Type B pancreatic cell (in vitro differentiated cells): ENCODE measurements around the gene MFSD2B. TPM values are rescaled to one million over a fixed set of nuclear protein-coding genes. Genes with fewer than 3 reads are reported as not detected.

Experiments
- DNase-seq: peaks from one replicate; pipeline ENCODE4 v3.0.0; 2021; ENCODE audit warnings: mixed read lengths; ENCODE audit not compliant: unreplicated experiment; ENCODE audit errors: extremely low spot score
- H3K27ac Mint-ChIP-seq: 2 replicates; pipeline ENCODE4 v1.8.0; 2021; ENCODE audit warnings: mild to moderate bottlenecking, mixed read lengths
- H3K27me3 Mint-ChIP-seq: 2 replicates; pipeline ENCODE4 v1.8.0; 2021; ENCODE audit warnings: mixed read lengths
- H3K36me3 Mint-ChIP-seq: 2 replicates; pipeline ENCODE4 v1.8.0; 2021; ENCODE audit warnings: mixed read lengths
- H3K4me1 Mint-ChIP-seq: one replicate; pipeline ENCODE4 v1.8.0; 2021; ENCODE audit warnings: mixed read lengths; ENCODE audit not compliant: unreplicated experiment
- H3K4me3 Mint-ChIP-seq: 2 replicates; pipeline ENCODE4 v1.8.0; 2021; ENCODE audit warnings: mild to moderate bottlenecking, mixed read lengths
- H3K9me3 Mint-ChIP-seq: 2 replicates; pipeline ENCODE4 v1.8.0; 2021; ENCODE audit warnings: mixed read lengths
- CTCF ChIP-seq: fragments of 200-600 bp; sonication (generic); conservative IDR thresholded peaks from 2 replicates; pipeline ENCODE4 v1.5.0; 2021; ENCODE audit warnings: antibody characterized with exemption, mild to moderate bottlenecking
- total RNA-seq: library from RNA; stranded (reverse); gene quantifications from 2 replicates; pipeline ENCODE4 v1.2.1, GENCODE V29; 2021; ENCODE audit warnings: low replicate concordance

Gene MFSD2B
- total RNA-seq, 1 donor from 2014 or later, result not detected

- H3K27me3 Mint-ChIP-seq, result no peaks in the 10 kb centered on the region
- peaks cover 15% of the 10 kb centered on the region for H3K4me1 Mint-ChIP-seq
- peak overlapping the region; percentile 100 for H3K4me3 Mint-ChIP-seq
- H3K9me3 Mint-ChIP-seq, result no peaks in the 10 kb centered on the region
- peaks cover 8% of the 10 kb centered on the region for H3K36me3 Mint-ChIP-seq
- H3K27ac Mint-ChIP-seq, result no peak overlapping the region
- no peak for DNase-seq
- TF ChIP-seq CTCF, result no peak
These were observed 35.9 kb downstream of the MFSD2B start for GRCh38 chr2:24045511-24046508.

GRCh38 chr2:24046599-24046929, 36.7 kb downstream of the MFSD2B start:
- no peak for DNase-seq
- Mint-ChIP-seq H3K4me3 (peak overlapping the region; percentile 100), H3K27me3 (no peaks in the 10 kb centered on the region), H3K36me3 (peaks cover 8% of the 10 kb centered on the region), H3K27ac (no peak overlapping the region), H3K4me1 (peaks cover 15% of the 10 kb centered on the region), H3K9me3 (no peaks in the 10 kb centered on the region)
- TF ChIP-seq CTCF, result no peak

- no peak for TF ChIP-seq CTCF
- H3K4me1 Mint-ChIP-seq, result peaks cover 15% of the 10 kb centered on the region
- H3K27ac Mint-ChIP-seq, result peak within 1 kb of the TSS; percentile 86
- no peaks in the 10 kb centered on the region for H3K9me3 Mint-ChIP-seq
- peaks cover 8% of the 10 kb centered on the region for H3K36me3 Mint-ChIP-seq
- no peaks in the 10 kb centered on the region for H3K27me3 Mint-ChIP-seq
- H3K4me3 Mint-ChIP-seq, result peak within 1 kb of the TSS; percentile 100
- peak; percentile 90 for DNase-seq
These were observed 37.2 kb downstream of the MFSD2B start, which contains the start of gene WDCP for GRCh38 chr2:24046930-24047702. WDCP (minus strand) TSS chr2:24047391; CDS start chr2:24039494, 7,897 bp downstream.

- H3K4me3 Mint-ChIP-seq, result peak overlapping the region; percentile 100
These were observed 37.8 kb downstream of the MFSD2B start for GRCh38 chr2:24047703-24048033.

More at GRCh38 chr2:24047703-24048033, 37.8 kb downstream of the MFSD2B start:
- peaks cover 15% of the 10 kb centered on the region for H3K4me1 Mint-ChIP-seq
- no peaks in the 10 kb centered on the region for H3K27me3 Mint-ChIP-seq
- DNase-seq, result no peak
- H3K9me3 Mint-ChIP-seq, result no peaks in the 10 kb centered on the region
- H3K36me3 Mint-ChIP-seq, result peaks cover 8% of the 10 kb centered on the region
- TF ChIP-seq CTCF, result no peak
- H3K27ac Mint-ChIP-seq, result peak overlapping the region; percentile 86
